A673 (cell line): ENCODE measurements around the gene CDH4. TPM values are rescaled to one million over a fixed set of nuclear protein-coding genes. Genes with fewer than 3 reads are reported as not detected.
"Not testable (repeated sequence)": the region's sequence is repeated elsewhere in the genome, so short reads cannot be mapped to it uniquely, and the experiment has no call there.

Experiments
- BruUV-seq: library from RNA; stranded (reverse); fragments of 400-500 nt; replicated peaks from 2 replicates; lab custom pipeline; 2021; lab: Mats Ljungman, UMichigan
- CTCF ChIA-PET: fragments of 300-600 bp; sonication (Branson Sonifier 250); formaldehyde crosslinking; loops from one replicate; lab custom pipeline; 2022; ENCODE audit warnings: antibody characterized with exemption; lab: Charles Lee
- POLR2A ChIA-PET: fragments of 300-600 bp; sonication (Branson Sonifier 250); formaldehyde crosslinking; loops from one replicate; lab custom pipeline; 2022; ENCODE audit warnings: antibody characterized with exemption; ENCODE audit not compliant: low non-redundant PET; lab: Charles Lee
- DNase-seq: peaks from one replicate; pipeline ENCODE4 v3.0.0-alpha.2; 2015; ENCODE audit warnings: low spot score
- H3K27ac ChIP-seq: fragments of 200-600 bp; sonication (generic); 2 replicates; pipeline ENCODE4 v1.5.1; 2016; ENCODE audit warnings: mixed run types, low read depth, mild to moderate bottlenecking, mixed read lengths, antibody characterized with exemption, low read length; ENCODE audit not compliant: poor library complexity, severe bottlenecking
- H3K27me3 ChIP-seq: fragments of 200-600 bp; sonication (generic); replicated peaks from 2 replicates; pipeline ENCODE4 v1.6.1; 2017; ENCODE audit warnings: mixed run types, low read depth, mild to moderate bottlenecking, mixed read lengths, antibody characterized with exemption, low read length; ENCODE audit not compliant: insufficient read depth, poor library complexity
- H3K36me3 ChIP-seq: fragments of 200-600 bp; sonication (generic); 2 replicates; pipeline ENCODE4 v1.6.1; 2016; ENCODE audit warnings: mixed run types, mild to moderate bottlenecking, mixed read lengths, antibody characterized with exemption, low read length; ENCODE audit not compliant: insufficient read depth, poor library complexity, severe bottlenecking
- H3K4me1 ChIP-seq: fragments of 200-600 bp; sonication (generic); 2 replicates; pipeline ENCODE4 v1.6.1; 2017; ENCODE audit warnings: mixed run types, mild to moderate bottlenecking, mixed read lengths, antibody characterized with exemption, low read length; ENCODE audit not compliant: insufficient read depth, poor library complexity, severe bottlenecking
- H3K4me3 ChIP-seq: fragments of 200-600 bp; sonication (generic); 2 replicates; pipeline ENCODE4 v1.5.1; 2016; ENCODE audit warnings: low read depth, mixed run types, mild to moderate bottlenecking, mixed read lengths, low read length; ENCODE audit not compliant: poor library complexity, severe bottlenecking
- H3K9me3 ChIP-seq: fragments of 200-600 bp; sonication (generic); 2 replicates; pipeline ENCODE4 v1.6.1; 2016; ENCODE audit warnings: mixed run types, low read depth, mild to moderate bottlenecking, mixed read lengths, antibody characterized with exemption, low read length; ENCODE audit not compliant: poor library complexity, severe bottlenecking
- CTCF ChIP-seq: fragments of 300-800, 200-600 bp; sonication (generic); conservative IDR thresholded peaks from 2 replicates; pipeline ENCODE4 v1.5.1; 2017; ENCODE audit warnings: low read depth, mild to moderate bottlenecking, antibody characterized with exemption, low read length, moderate library complexity, mixed read lengths
- EZH2 ChIP-seq: fragments of 200-600 bp; sonication (generic); IDR thresholded peaks from 2 replicates; pipeline ENCODE4 v1.6.1; 2017; ENCODE audit warnings: borderline replicate concordance, low read depth, mild to moderate bottlenecking, mixed read lengths, antibody characterized with exemption, low read length; ENCODE audit not compliant: poor library complexity, severe bottlenecking
- intact Hi-C: fragments of 100-400 bp; cut with micrococcal nuclease; formaldehyde crosslinking; loops from one replicate; pipeline ENCODE4 v1.10.0; 2022; ENCODE audit not compliant: unreplicated experiment
- total RNA-seq: library from RNA; stranded (reverse); gene quantifications from 2 replicates; pipeline ENCODE4 v1.2.3, GENCODE V29; 2021

The CDH4 gene
- total RNA-seq, 1 experiment from 2014 or later: 8.3 TPM

- no peak for DNase-seq
- peaks cover 7% of the 10 kb centered on the region for H3K27me3 ChIP-seq
- intact Hi-C loops: no loop called here
- no peak overlapping the region for H3K4me3 ChIP-seq
- ChIA-PET POLR2A (no interaction called here), CTCF (no interaction called here)
- no TSS peak for BruUV-seq
- no peaks in the 10 kb centered on the region for H3K9me3 ChIP-seq
- peaks cover 14% of the 10 kb centered on the region for H3K4me1 ChIP-seq
- TF ChIP-seq CTCF (no peak), EZH2 (no peak)
- no peaks in the 10 kb centered on the region for H3K36me3 ChIP-seq
- H3K27ac ChIP-seq: no peak overlapping the region
These were observed 199.9 kb downstream of the CDH4 start for GRCh38 chr20:61451953-61452352.

GRCh38 chr20:61453219-61453618, 201.2 kb downstream of the CDH4 start:
- ChIA-PET POLR2A (no interaction called here), CTCF (no interaction called here)
- DNase-seq: no peak
- peaks cover 8% of the 10 kb centered on the region for H3K4me1 ChIP-seq
- H3K4me3 ChIP-seq: no peak overlapping the region
- no TSS peak for BruUV-seq
- peaks cover 7% of the 10 kb centered on the region for H3K27me3 ChIP-seq
- H3K9me3 ChIP-seq: no peaks in the 10 kb centered on the region
- TF ChIP-seq EZH2 (no peak), CTCF (no peak)
- no peak overlapping the region for H3K27ac ChIP-seq
- H3K36me3 ChIP-seq: no peaks in the 10 kb centered on the region
- intact Hi-C loops: no loop called here

GRCh38 chr20:61453623-61454022, 201.6 kb downstream of the CDH4 start:
- POLR2A ChIA-PET, H3K27me3 ChIP-seq, H3K27ac ChIP-seq, CTCF ChIA-PET, BruUV-seq, H3K4me1 ChIP-seq, H3K4me3 ChIP-seq, intact Hi-C loops, DNase-seq, H3K9me3 ChIP-seq, H3K36me3 ChIP-seq: not testable (repeated sequence)

GRCh38 chr20:61454053-61454452, 202.0 kb downstream of the CDH4 start:
- no peak for DNase-seq
- no TSS peak for BruUV-seq

More at GRCh38 chr20:61454053-61454452, 202.0 kb downstream of the CDH4 start:
- H3K36me3 ChIP-seq: no peaks in the 10 kb centered on the region
- no peaks in the 10 kb centered on the region for H3K9me3 ChIP-seq
- CTCF ChIA-PET: no interaction called here
- H3K4me3 ChIP-seq: no peak overlapping the region
- peaks cover 5% of the 10 kb centered on the region for H3K4me1 ChIP-seq
- intact Hi-C loops: no loop called here
- POLR2A ChIA-PET: no interaction called here
- peaks cover 7% of the 10 kb centered on the region for H3K27me3 ChIP-seq
- TF ChIP-seq CTCF (no peak), EZH2 (no peak)
- H3K27ac ChIP-seq: no peak overlapping the region
